Common myeloid progenitor, CD34-positive (primary cell): ENCODE measurements around the gene MYL12B.
"Not testable (repeated sequence)": the region's sequence is repeated elsewhere in the genome, so short reads cannot be mapped to it uniquely, and the experiment has no call there.

ENCODE experiments used
- CTCF ChIA-PET: fragments of 350-600 bp; sonication (Branson Sonifier 250); formaldehyde crosslinking; loops from one replicate; lab custom pipeline; 2021; ENCODE audit warnings: antibody characterized with exemption; lab: Charles Lee
- POLR2A ChIA-PET: fragments of 350-600 bp; sonication (Branson Sonifier 250); formaldehyde crosslinking; loops from one replicate; lab custom pipeline; 2021; ENCODE audit warnings: antibody characterized with exemption; lab: Charles Lee
- DNase-seq, 3 donors: peaks; one replicate each; pipeline versions ENCODE4 v3.0.0 to v3.0.0-alpha.2; 2013
- H3K27ac ChIP-seq, 2 experiments: 1 replicate in 1 of 2; 2 replicates in 1 of 2; pipeline ENCODE4 v1.7.0; 2013; ENCODE audit warnings: inconsistent platforms in 2 of 2, low read length in 2 of 2, mild to moderate bottlenecking in 2 of 2, low read depth in 1 of 2, moderate library complexity in 1 of 2; ENCODE audit not compliant: severe bottlenecking in 2 of 2, insufficient read depth in 1 of 2, poor library complexity in 1 of 2
- H3K27me3 ChIP-seq, 5 experiments: replicated peaks in 2 of 5; 1 replicate in 3 of 5; 2 replicates in 2 of 5; pipeline versions ENCODE4 v1.6.1 to v1.7.0; 2013; ENCODE audit warnings: low read length in 4 of 5, mild to moderate bottlenecking in 2 of 5, moderate library complexity in 2 of 5, inconsistent platforms in 1 of 5; ENCODE audit not compliant: insufficient read depth in 5 of 5, control insufficient read depth in 4 of 5
- H3K36me3 ChIP-seq, 4 experiments: 1 replicate in 2 of 4; 2 replicates in 2 of 4; pipeline versions ENCODE4 v1.6.1 to v1.7.0; 2013; ENCODE audit warnings: low read length in 3 of 4, control low read depth in 1 of 4, mild to moderate bottlenecking in 1 of 4; ENCODE audit not compliant: control insufficient read depth in 4 of 4, insufficient read depth in 4 of 4
- H3K4me1 ChIP-seq, 4 experiments: 1 replicate in 3 of 4; 2 replicates in 1 of 4; pipeline versions ENCODE4 v1.6.1 to v1.7.1; 2013; ENCODE audit warnings: low read length in 3 of 4, mild to moderate bottlenecking in 3 of 4, control low read depth in 1 of 4, inconsistent platforms in 1 of 4, moderate library complexity in 1 of 4; ENCODE audit not compliant: control insufficient read depth in 4 of 4, insufficient read depth in 4 of 4; ENCODE audit errors: control extremely low read depth in 1 of 4
- H3K4me3 ChIP-seq, 7 experiments: 1 replicate in 4 of 7; 2 replicates in 3 of 7; pipeline versions ENCODE4 v1.5.1 to v1.7.0; 2013; ENCODE audit warnings: mild to moderate bottlenecking in 7 of 7, low read length in 6 of 7, moderate library complexity in 6 of 7, inconsistent platforms in 2 of 7, low read depth in 2 of 7, control low read depth in 1 of 7; ENCODE audit not compliant: insufficient read depth in 4 of 7, control insufficient read depth in 1 of 7; ENCODE audit errors: extremely low read depth in 1 of 7
- H3K9me3 ChIP-seq, 5 experiments: 1 replicate in 4 of 5; 2 replicates in 1 of 5; pipeline versions ENCODE4 v1.6.1 to v1.7.1; 2013; ENCODE audit warnings: low read length in 4 of 5, mild to moderate bottlenecking in 2 of 5, inconsistent platforms in 1 of 5, low read depth in 1 of 5, moderate library complexity in 1 of 5; ENCODE audit not compliant: control insufficient read depth in 4 of 5, insufficient read depth in 2 of 5; ENCODE audit errors: control extremely low read depth in 1 of 5
- WGBS: methylation state at CpG from one replicate; pipeline ENCODE4 v1.1.5; 2013; ENCODE audit not compliant: insufficient coverage; 5-methylcytosine and 5-hydroxymethylcytosine counted together

The MYL12B gene

GRCh38 chr18:3305354-3305762 is 43.4 kb downstream of the MYL12B start:
- no peaks in the 10 kb centered on the region for H3K27me3 ChIP-seq
- H3K36me3 ChIP-seq = no peaks in the 10 kb centered on the region
- no peaks in the 10 kb centered on the region for H3K4me1 ChIP-seq
- 91% methylated on average over 7 of the region's 7 CpGs for WGBS
- ChIA-PET CTCF (no interaction called here), POLR2A (no interaction called here)
- H3K4me3 ChIP-seq = no peak overlapping the region
- H3K27ac ChIP-seq = no peak overlapping the region
- peaks cover 0 to 3% (median 0%) of the 10 kb centered on the region in 5 experiments for H3K9me3 ChIP-seq
- DNase-seq = peak in 2 of 3 donors; percentile 24

- Histone ChIP-seq H3K27ac (no peak overlapping the region), H3K36me3 (no peaks in the 10 kb centered on the region), H3K27me3 (no peaks in the 10 kb centered on the region), H3K4me1 (no peaks in the 10 kb centered on the region), H3K4me3 (no peak overlapping the region), H3K9me3 (no peaks in the 10 kb centered on the region)
- CTCF ChIA-PET = no interaction called here
- 88% methylated on average over 7 of the region's 8 CpGs for WGBS
- POLR2A ChIA-PET = no interaction called here
- DNase-seq = no peak
These were observed 44.0 kb downstream of the MYL12B start for GRCh38 chr18:3305933-3306332.

- CTCF ChIA-PET = no interaction called here
- Histone ChIP-seq H3K36me3 (no peaks in the 10 kb centered on the region), H3K27ac (no peak overlapping the region), H3K4me1 (no peaks in the 10 kb centered on the region), H3K9me3 (no peaks in the 10 kb centered on the region), H3K4me3 (no peak overlapping the region), H3K27me3 (no peaks in the 10 kb centered on the region)
- POLR2A ChIA-PET = no interaction called here
- 93% methylated on average over 3 of the region's 3 CpGs for WGBS
- no peak for DNase-seq
These were observed 44.5 kb downstream of the MYL12B start for GRCh38 chr18:3306391-3306790.

- WGBS = 53% methylated on average over 4 of the region's 4 CpGs
- no peak for DNase-seq
- Histone ChIP-seq H3K4me3 (no peak overlapping the region), H3K36me3 (no peaks in the 10 kb centered on the region), H3K4me1 (no peaks in the 10 kb centered on the region), H3K27ac (no peak overlapping the region), H3K27me3 (no peaks in the 10 kb centered on the region), H3K9me3 (peaks cover 0 to 16% (median 0%) of the 10 kb centered on the region in 5 experiments)
- CTCF ChIA-PET = interaction anchor here (1.2 kb wide), 1 partner anchor 128 kb away, joined by 3 read pairs; no protein-coding TSS in a partner anchor
- POLR2A ChIA-PET = no interaction called here
These were observed 51.8 kb downstream of the MYL12B start for GRCh38 chr18:3313685-3314084.

GRCh38 chr18:3315344-3315743 is 53.4 kb downstream of the MYL12B start:
- H3K36me3 ChIP-seq, DNase-seq, H3K4me1 ChIP-seq, H3K27ac ChIP-seq, H3K4me3 ChIP-seq, POLR2A ChIA-PET, H3K27me3 ChIP-seq, CTCF ChIA-PET: not testable (repeated sequence)
- H3K9me3 ChIP-seq = peaks cover 0 to 16% (median 0%) of the 10 kb centered on the region in 5 experiments
- WGBS = no CpG with 5 or more reads among the region's 1 CpG

- H3K9me3 ChIP-seq = peaks cover 0 to 16% (median 0%) of the 10 kb centered on the region in 5 experiments
- peaks cover 0 to 6% (median 0%) of the 10 kb centered on the region in 4 experiments for H3K4me1 ChIP-seq
- WGBS = 92% methylated on average over 2 of the region's 5 CpGs
- no peaks in the 10 kb centered on the region for H3K36me3 ChIP-seq
- CTCF ChIA-PET = interaction anchor here (1.1 to 1.6 kb wide), 3 partner anchors 22 to 138 kb away, joined by 3 to 4 read pairs (median 3); no protein-coding TSS in a partner anchor
- H3K27ac ChIP-seq = no peak overlapping the region
- POLR2A ChIA-PET = no interaction called here
- no peaks in the 10 kb centered on the region for H3K27me3 ChIP-seq
- no peak overlapping the region for H3K4me3 ChIP-seq
- DNase-seq = no peak
These were observed 57.5 kb downstream of the MYL12B start for GRCh38 chr18:3319399-3319798.

GRCh38 chr18:3319894-3320454 is 58.0 kb downstream of the MYL12B start:
- CTCF ChIA-PET = interaction anchor here (1.1 to 1.6 kb wide), 3 partner anchors 23 to 137 kb away, joined by 3 to 4 read pairs (median 3); no protein-coding TSS in a partner anchor
- WGBS = 83% methylated on average over 1 of the region's 2 CpGs
- no peaks in the 10 kb centered on the region for H3K36me3 ChIP-seq
- DNase-seq = no peak
- peaks cover 0 to 16% (median 0%) of the 10 kb centered on the region in 5 experiments for H3K9me3 ChIP-seq
- POLR2A ChIA-PET = no interaction called here
- no peaks in the 10 kb centered on the region for H3K27me3 ChIP-seq
- H3K27ac ChIP-seq = no peak overlapping the region
- H3K4me3 ChIP-seq = no peak overlapping the region
- peaks cover 0 to 6% (median 0%) of the 10 kb centered on the region in 4 experiments for H3K4me1 ChIP-seq
